Stimulated activated CD4-positive, alpha-beta T cell treated with anti-CD3 and anti-CD28 coated beads, Interleukin-15, amount 100 ng/mL, for 24 hours (primary cell): ENCODE results near the gene KLF8.
"Not testable (repeated sequence)": the region's sequence is repeated elsewhere in the genome, so short reads cannot be mapped to it uniquely, and the experiment has no call there.

Source experiments
- DNase-seq: peaks from one replicate; pipeline ENCODE4 v3.0.0-alpha.2; 2020

KLF8 gene

GRCh38 chrX:56232221-56233082 lies at the start of gene KLF8:
Gene KLF8, plus strand, starts transcription at chrX:56232356. Its CDS starts 979 bp downstream, at chrX:56233335.
- DNase-seq, result peak; percentile 66

GRCh38 chrX:56206945-56207344 lies 25.2 kb upstream of the KLF8 start:
- DNase-seq, result not testable (repeated sequence)

- DNase-seq, result no peak
Measured at GRCh38 chrX:56211701-56212100, 20.5 kb upstream of the KLF8 start.

- no peak for DNase-seq
Measured at GRCh38 chrX:56216332-56216731, 15.8 kb upstream of the KLF8 start.

- no peak for DNase-seq
Measured at GRCh38 chrX:56219700-56220099, 12.5 kb upstream of the KLF8 start.

GRCh38 chrX:56221101-56221500 lies 11.1 kb upstream of the KLF8 start:
- DNase-seq, result no peak

- DNase-seq, result no peak
Measured at GRCh38 chrX:56222473-56223000, 9.6 kb upstream of the KLF8 start.

- DNase-seq, result no peak
Measured at GRCh38 chrX:56226980-56227379, 5.2 kb upstream of the KLF8 start.

- DNase-seq, result no peak
Measured at GRCh38 chrX:56228914-56229313, 3.2 kb upstream of the KLF8 start.

GRCh38 chrX:56231537-56232090 lies 542 bp upstream of the KLF8 start:
- no peak for DNase-seq

- no peak for DNase-seq
Measured at GRCh38 chrX:56233100-56233499, 944 bp downstream of the KLF8 start.

- DNase-seq, result peak; percentile 10
Measured at GRCh38 chrX:56233682-56234081, 1.5 kb downstream of the KLF8 start.

- DNase-seq, result peak; percentile 60
Measured at GRCh38 chrX:56248492-56248891, 16.3 kb downstream of the KLF8 start.

- DNase-seq, result no peak
Measured at GRCh38 chrX:56253832-56254703, 21.9 kb downstream of the KLF8 start.

GRCh38 chrX:56268888-56269287 lies 36.7 kb downstream of the KLF8 start:
- DNase-seq, result no peak

GRCh38 chrX:56278692-56279091 lies 46.5 kb downstream of the KLF8 start:
- DNase-seq, result no peak

GRCh38 chrX:56279863-56280262 lies 47.7 kb downstream of the KLF8 start:
- DNase-seq, result no peak

- DNase-seq, result no peak
Measured at GRCh38 chrX:56281789-56282188, 49.6 kb downstream of the KLF8 start.

- DNase-seq, result no peak
Measured at GRCh38 chrX:56284269-56284668, 52.1 kb downstream of the KLF8 start.

GRCh38 chrX:56288608-56289007 lies 56.5 kb downstream of the KLF8 start:
- DNase-seq, result no peak

- DNase-seq, result no peak
Measured at GRCh38 chrX:56289449-56289848, 57.3 kb downstream of the KLF8 start.

- no peak for DNase-seq
Measured at GRCh38 chrX:56308726-56309125, 76.6 kb downstream of the KLF8 start.

GRCh38 chrX:56309881-56310280 lies 77.7 kb downstream of the KLF8 start:
- DNase-seq, result no peak
